Stimulated activated naive CD8-positive, alpha-beta T cell treated with anti-CD3 and anti-CD28 coated beads, Interleukin-15, amount 100 ng/mL, for 72 hours (primary cell): Measurements from ENCODE around the gene CEP250.

Experiments
- ATAC-seq: fragments of 150-1000 bp; cut with Tn5 transposase; 2 replicates; pipeline ENCODE4 v1.10.0; 2021; ENCODE audit warnings: mild to moderate bottlenecking, moderate library complexity
- DNase-seq, 2 donors: peaks; one replicate each; pipeline ENCODE4 v3.0.0; 2021 to 2022
- H3K27ac Mint-ChIP-seq, 2 donors: one replicate each; pipeline ENCODE4 v1.8.0; 2022; ENCODE audit warnings: mild to moderate bottlenecking in 2 of 2, mixed read lengths in 2 of 2, moderate library complexity in 2 of 2
- H3K27me3 Mint-ChIP-seq: one replicate; pipeline ENCODE4 v1.8.0; 2022; ENCODE audit warnings: mixed read lengths
- H3K4me1 Mint-ChIP-seq: one replicate; pipeline ENCODE4 v1.8.0; 2022; ENCODE audit warnings: mild to moderate bottlenecking, mixed read lengths
- H3K4me3 Mint-ChIP-seq, 2 donors: one replicate each; pipeline ENCODE4 v1.8.0; 2022; ENCODE audit warnings: mild to moderate bottlenecking in 2 of 2, mixed read lengths in 2 of 2, moderate library complexity in 1 of 2
- H3K9me3 Mint-ChIP-seq, 2 donors: one replicate each; pipeline ENCODE4 v1.8.0; 2022; ENCODE audit warnings: mixed read lengths in 2 of 2

Gene CEP250

GRCh38 chr20:35454881-35455609 lies at the start of gene CEP250:
Gene CEP250, plus strand, starts transcription at chr20:35455598. Its CDS starts 6,770 bp downstream, at chr20:35462368.
- Mint-ChIP-seq H3K9me3 (no peaks in the 10 kb centered on the region), H3K4me1 (peaks cover 40% of the 10 kb centered on the region), H3K27ac (peak within 1 kb of the TSS; percentile 99 to 100), H3K27me3 (no peaks in the 10 kb centered on the region), H3K4me3 (peak within 1 kb of the TSS; percentile 91 to 93)
- ATAC-seq (peak; percentile 98), DNase-seq (peak; percentile 94)

GRCh38 chr20:35405775-35406174 lies 49.6 kb upstream of the CEP250 start:
- ATAC-seq (no peak), DNase-seq (no peak)
- Mint-ChIP-seq H3K27me3 (no peaks in the 10 kb centered on the region), H3K4me1 (peaks cover 34% of the 10 kb centered on the region), H3K4me3 (no peak overlapping the region), H3K9me3 (peaks cover 5 to 7% of the 10 kb centered on the region in 2 donors), H3K27ac (peak overlapping the region in 1 of 2 donors; percentile 4)

- DNase-seq: no peak
Measured at GRCh38 chr20:35408270-35408669, 47.1 kb upstream of the CEP250 start.

GRCh38 chr20:35409542-35409941 lies 45.9 kb upstream of the CEP250 start:
- no peak overlapping the region for H3K27ac Mint-ChIP-seq
- no peak for ATAC-seq
- peaks cover 45% of the 10 kb centered on the region for H3K4me1 Mint-ChIP-seq
- no peak for DNase-seq
- no peaks in the 10 kb centered on the region for H3K27me3 Mint-ChIP-seq
- peaks cover 5 to 7% of the 10 kb centered on the region in 2 donors for H3K9me3 Mint-ChIP-seq
- H3K4me3 Mint-ChIP-seq: no peak overlapping the region

More at GRCh38 chr20:35408270-35408669, 47.1 kb upstream of the CEP250 start:
- Mint-ChIP-seq H3K4me1 (peaks cover 47% of the 10 kb centered on the region), H3K4me3 (no peak overlapping the region), H3K27ac (no peak overlapping the region), H3K27me3 (no peaks in the 10 kb centered on the region), H3K9me3 (peaks cover 5 to 7% of the 10 kb centered on the region in 2 donors)
- ATAC-seq: no peak

GRCh38 chr20:35410613-35411012 lies 44.8 kb upstream of the CEP250 start:
- Mint-ChIP-seq H3K4me3 (peak overlapping the region; percentile 91 to 94), H3K4me1 (peaks cover 34% of the 10 kb centered on the region), H3K27me3 (no peaks in the 10 kb centered on the region), H3K9me3 (peaks cover 5 to 7% of the 10 kb centered on the region in 2 donors), H3K27ac (peak overlapping the region in 1 of 2 donors; percentile 99)
- no peak for DNase-seq
- no peak for ATAC-seq

GRCh38 chr20:35421322-35421721 lies 34.1 kb upstream of the CEP250 start:
- Mint-ChIP-seq H3K27me3 (peaks cover 7% of the 10 kb centered on the region), H3K4me3 (no peak overlapping the region), H3K27ac (no peak overlapping the region), H3K4me1 (no peaks in the 10 kb centered on the region), H3K9me3 (no peaks in the 10 kb centered on the region)
- ATAC-seq (no peak), DNase-seq (no peak)

- H3K9me3 Mint-ChIP-seq: no peaks in the 10 kb centered on the region
- no peak for ATAC-seq
- H3K27ac Mint-ChIP-seq: peak overlapping the region in 1 of 2 donors; percentile 57
- no peaks in the 10 kb centered on the region for H3K4me1 Mint-ChIP-seq
- no peaks in the 10 kb centered on the region for H3K27me3 Mint-ChIP-seq
- DNase-seq: no peak
- no peak overlapping the region for H3K4me3 Mint-ChIP-seq
Measured at GRCh38 chr20:35431621-35432429, 23.6 kb upstream of the CEP250 start.

GRCh38 chr20:35432430-35432735 lies 23.0 kb upstream of the CEP250 start:
- no peaks in the 10 kb centered on the region for H3K9me3 Mint-ChIP-seq
- no peak overlapping the region for H3K27ac Mint-ChIP-seq
- H3K4me3 Mint-ChIP-seq: no peak overlapping the region
- no peaks in the 10 kb centered on the region for H3K27me3 Mint-ChIP-seq
- ATAC-seq (no peak), DNase-seq (no peak)
- no peaks in the 10 kb centered on the region for H3K4me1 Mint-ChIP-seq

GRCh38 chr20:35433337-35433736 lies 22.1 kb upstream of the CEP250 start:
- Mint-ChIP-seq H3K4me1 (no peaks in the 10 kb centered on the region), H3K4me3 (no peak overlapping the region), H3K27ac (no peak overlapping the region), H3K27me3 (no peaks in the 10 kb centered on the region), H3K9me3 (no peaks in the 10 kb centered on the region)
- DNase-seq (no peak), ATAC-seq (no peak)

- peaks cover 6% of the 10 kb centered on the region for H3K4me1 Mint-ChIP-seq
- DNase-seq: no peak
- H3K4me3 Mint-ChIP-seq: no peak overlapping the region
- no peak overlapping the region for H3K27ac Mint-ChIP-seq
- no peak for ATAC-seq
- H3K27me3 Mint-ChIP-seq: peaks cover 2% of the 10 kb centered on the region
- H3K9me3 Mint-ChIP-seq: no peaks in the 10 kb centered on the region
Measured at GRCh38 chr20:35434085-35435005, 21.1 kb upstream of the CEP250 start.

- Mint-ChIP-seq H3K4me3 (no peak overlapping the region), H3K27ac (no peak overlapping the region), H3K9me3 (no peaks in the 10 kb centered on the region), H3K27me3 (peaks cover 20% of the 10 kb centered on the region), H3K4me1 (peaks cover 11% of the 10 kb centered on the region)
- DNase-seq (no peak), ATAC-seq (no peak)
Measured at GRCh38 chr20:35436177-35436573, 19.2 kb upstream of the CEP250 start.

- ATAC-seq (no peak), DNase-seq (no peak)
- Mint-ChIP-seq H3K9me3 (no peaks in the 10 kb centered on the region), H3K4me3 (no peak overlapping the region), H3K27me3 (peaks cover 20% of the 10 kb centered on the region), H3K4me1 (peaks cover 11% of the 10 kb centered on the region), H3K27ac (no peak overlapping the region)
Measured at GRCh38 chr20:35437599-35437998, 17.8 kb upstream of the CEP250 start.

GRCh38 chr20:35443003-35443402 lies 12.4 kb upstream of the CEP250 start:
- DNase-seq: no peak
- Mint-ChIP-seq H3K9me3 (no peaks in the 10 kb centered on the region), H3K27me3 (peaks cover 20% of the 10 kb centered on the region), H3K27ac (no peak overlapping the region), H3K4me1 (peaks cover 22% of the 10 kb centered on the region), H3K4me3 (no peak overlapping the region)
- no peak for ATAC-seq

- peaks cover 19% of the 10 kb centered on the region for H3K27me3 Mint-ChIP-seq
Measured at GRCh38 chr20:35444226-35444625, 11.2 kb upstream of the CEP250 start.

GRCh38 chr20:35446356-35447078 lies 8.9 kb upstream of the CEP250 start:
- ATAC-seq: no peak
- H3K27ac Mint-ChIP-seq: peak overlapping the region in 1 of 2 donors; percentile 48
- peak overlapping the region; percentile 79 for H3K4me3 Mint-ChIP-seq
- no peaks in the 10 kb centered on the region for H3K9me3 Mint-ChIP-seq
- H3K4me1 Mint-ChIP-seq: peaks cover 10% of the 10 kb centered on the region
- no peaks in the 10 kb centered on the region for H3K27me3 Mint-ChIP-seq
- DNase-seq: no peak

More at GRCh38 chr20:35444226-35444625, 11.2 kb upstream of the CEP250 start:
- no peak for DNase-seq
- Mint-ChIP-seq H3K27ac (no peak overlapping the region), H3K4me3 (no peak overlapping the region), H3K4me1 (peaks cover 17% of the 10 kb centered on the region), H3K9me3 (no peaks in the 10 kb centered on the region)
- no peak for ATAC-seq
